ENCODE data around the gene RARA. TPM values are rescaled to one million over a fixed set of nuclear protein-coding genes. Genes with fewer than 3 reads are reported as not detected.

The RARA gene
- total RNA-seq, 1 experiment from 2014 or later = 12.2 TPM

DNA sequence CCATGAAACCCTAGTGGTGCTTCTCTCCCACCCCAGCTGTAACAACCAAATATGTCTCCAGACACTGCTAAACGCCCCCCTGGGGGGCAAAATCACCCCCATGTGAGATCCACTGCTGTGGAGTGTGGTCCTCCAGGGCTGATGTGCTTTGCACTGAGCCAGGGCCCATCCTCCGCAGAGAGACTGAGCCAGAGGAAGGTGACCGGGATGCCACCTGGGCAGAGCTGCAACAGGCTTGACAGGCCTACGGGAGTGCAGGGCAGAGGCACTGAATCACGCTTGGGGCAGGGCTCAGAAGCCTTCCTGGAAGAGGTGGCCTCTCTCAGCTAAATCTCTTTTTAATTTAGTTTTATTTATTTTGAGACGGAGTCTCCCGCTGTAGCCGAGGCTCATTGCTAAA is 51.1 kb downstream of the RARA start:
- Mint-ChIP-seq H3K9me3 (ENCODE audit: unreplicated experiment) (no peaks in the 10 kb centered on the region), H3K4me3 (ENCODE audit: unreplicated experiment) (no peak overlapping the region), H3K4me1 (ENCODE audit: insufficient read depth, unreplicated experiment) (peaks cover 11% of the 10 kb centered on the region), H3K36me3 (ENCODE audit: insufficient read depth, unreplicated experiment) (peaks cover 10% of the 10 kb centered on the region), H3K27me3 (ENCODE audit: insufficient read depth, unreplicated experiment) (no peaks in the 10 kb centered on the region), H3K27ac (ENCODE audit: low read depth, unreplicated experiment) (peak overlapping the region; percentile 46)
- no peak for TF ChIP-seq CTCF (IDR thresholded peaks at IDR 0.05; ENCODE audit: unreplicated experiment)
- intact Hi-C loops (cut with micrococcal nuclease) = no loop called here
- CTCF ChIA-PET = interaction anchor here (1.6 to 15.7 kb wide), 4 partner anchors 8 to 60 kb away, joined by 4 to 396 read pairs (median 18); partner anchors contain the start of genes RARA and TOP2A
- POLR2A ChIA-PET = no interaction called here
- DNase-seq (ENCODE audit: unreplicated experiment) = no peak
- no TSS peak for BruUV-seq (replicated peaks)

- TF ChIP-seq CTCF (IDR thresholded peaks at IDR 0.05; ENCODE audit: unreplicated experiment) = no peak
- POLR2A ChIA-PET = interaction anchor here (1.5 to 1.7 kb wide), 2 partner anchors 54 to 56 kb away, joined by 7 read pairs; partner anchors contain the start of gene TOP2A
- CTCF ChIA-PET = interaction anchor here (0.5 to 15.7 kb wide), 11 partner anchors 9 to 206 kb away, joined by 3 to 396 read pairs (median 4); partner anchors contain the start of genes RARA and TOP2A
- BruUV-seq (replicated peaks) = no TSS peak
- no peak overlapping the region for H3K4me3 Mint-ChIP-seq (ENCODE audit: unreplicated experiment)
- H3K4me1 Mint-ChIP-seq (ENCODE audit: insufficient read depth, unreplicated experiment) = peaks cover 11% of the 10 kb centered on the region
- peaks cover 9% of the 10 kb centered on the region for H3K36me3 Mint-ChIP-seq (ENCODE audit: insufficient read depth, unreplicated experiment)
- intact Hi-C loops (cut with micrococcal nuclease) = no loop called here
- H3K27me3 Mint-ChIP-seq (ENCODE audit: insufficient read depth, unreplicated experiment) = no peaks in the 10 kb centered on the region
- no peaks in the 10 kb centered on the region for H3K9me3 Mint-ChIP-seq (ENCODE audit: unreplicated experiment)
- peak overlapping the region; percentile 46 for H3K27ac Mint-ChIP-seq (ENCODE audit: low read depth, unreplicated experiment)
- DNase-seq (ENCODE audit: unreplicated experiment) = no peak
Measured at GRCh38 chr17:40361063-40361924, 52.3 kb downstream of the RARA start.

- ChIA-PET CTCF (interaction anchor here (0.6 to 15.7 kb wide), 9 partner anchors 10 to 203 kb away, joined by 3 to 396 read pairs (median 4); partner anchors contain the start of genes RARA and TOP2A), POLR2A (interaction anchor here (0.8 to 1.7 kb wide), 8 partner anchors 45 to 285 kb away, joined by 3 to 7 read pairs (median 4); partner anchors contain the start of genes IGFBP4 and TOP2A)
- no peaks in the 10 kb centered on the region for H3K27me3 Mint-ChIP-seq (ENCODE audit: insufficient read depth, unreplicated experiment)
Measured at GRCh38 chr17:40361925-40362695, 53.1 kb downstream of the RARA start.

More at GRCh38 chr17:40361925-40362695, 53.1 kb downstream of the RARA start:
- Mint-ChIP-seq H3K4me3 (ENCODE audit: unreplicated experiment) (peak overlapping the region; percentile 69), H3K27ac (ENCODE audit: low read depth, unreplicated experiment) (no peak overlapping the region), H3K4me1 (ENCODE audit: insufficient read depth, unreplicated experiment) (peaks cover 11% of the 10 kb centered on the region), H3K36me3 (ENCODE audit: insufficient read depth, unreplicated experiment) (peaks cover 6% of the 10 kb centered on the region), H3K9me3 (ENCODE audit: unreplicated experiment) (no peaks in the 10 kb centered on the region)
- no TSS peak for BruUV-seq (replicated peaks)
- DNase-seq (ENCODE audit: unreplicated experiment) = no peak
- no peak for TF ChIP-seq CTCF (IDR thresholded peaks at IDR 0.05; ENCODE audit: unreplicated experiment)
- intact Hi-C loops (cut with micrococcal nuclease) = no loop called here

All from MCF 10A (cell line).